ENCODE data around the gene EDAR.

EDAR gene

GRCh38 chr2:108941767-108942166, 47.3 kb downstream of the EDAR start:
- TF ChIP-seq, protein P1, sequence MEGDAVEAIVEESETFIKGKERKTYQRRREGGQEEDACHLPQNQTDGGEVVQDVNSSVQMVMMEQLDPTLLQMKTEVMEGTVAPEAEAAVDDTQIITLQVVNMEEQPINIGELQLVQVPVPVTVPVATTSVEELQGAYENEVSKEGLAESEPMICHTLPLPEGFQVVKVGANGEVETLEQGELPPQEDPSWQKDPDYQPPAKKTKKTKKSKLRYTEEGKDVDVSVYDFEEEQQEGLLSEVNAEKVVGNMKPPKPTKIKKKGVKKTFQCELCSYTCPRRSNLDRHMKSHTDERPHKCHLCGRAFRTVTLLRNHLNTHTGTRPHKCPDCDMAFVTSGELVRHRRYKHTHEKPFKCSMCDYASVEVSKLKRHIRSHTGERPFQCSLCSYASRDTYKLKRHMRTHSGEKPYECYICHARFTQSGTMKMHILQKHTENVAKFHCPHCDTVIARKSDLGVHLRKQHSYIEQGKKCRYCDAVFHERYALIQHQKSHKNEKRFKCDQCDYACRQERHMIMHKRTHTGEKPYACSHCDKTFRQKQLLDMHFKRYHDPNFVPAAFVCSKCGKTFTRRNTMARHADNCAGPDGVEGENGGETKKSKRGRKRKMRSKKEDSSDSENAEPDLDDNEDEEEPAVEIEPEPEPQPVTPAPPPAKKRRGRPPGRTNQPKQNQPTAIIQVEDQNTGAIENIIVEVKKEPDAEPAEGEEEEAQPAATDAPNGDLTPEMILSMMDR (IDR thresholded peaks at IDR 0.05; ENCODE audit: low read depth, low read length, missing control alignments): no peak
- H3K4me3 ChIP-seq (ENCODE audit: low read depth, low read length): no peak overlapping the region
- in situ Hi-C loops (cut with HindIII; ENCODE audit: low sequenced_read_pairs): no loop called here
- no peak for DNase-seq (ENCODE audit: low read depth)

GRCh38 chr2:108941161-108941665, 47.8 kb downstream of the EDAR start:
- in situ Hi-C loops (cut with HindIII; ENCODE audit: low sequenced_read_pairs): no loop called here
- H3K4me3 ChIP-seq (ENCODE audit: low read depth, low read length): no peak overlapping the region
- DNase-seq (ENCODE audit: low read depth): no peak
- TF ChIP-seq, protein P1 (IDR thresholded peaks at IDR 0.05; ENCODE audit: low read depth, low read length, missing control alignments): no peak

DNA sequence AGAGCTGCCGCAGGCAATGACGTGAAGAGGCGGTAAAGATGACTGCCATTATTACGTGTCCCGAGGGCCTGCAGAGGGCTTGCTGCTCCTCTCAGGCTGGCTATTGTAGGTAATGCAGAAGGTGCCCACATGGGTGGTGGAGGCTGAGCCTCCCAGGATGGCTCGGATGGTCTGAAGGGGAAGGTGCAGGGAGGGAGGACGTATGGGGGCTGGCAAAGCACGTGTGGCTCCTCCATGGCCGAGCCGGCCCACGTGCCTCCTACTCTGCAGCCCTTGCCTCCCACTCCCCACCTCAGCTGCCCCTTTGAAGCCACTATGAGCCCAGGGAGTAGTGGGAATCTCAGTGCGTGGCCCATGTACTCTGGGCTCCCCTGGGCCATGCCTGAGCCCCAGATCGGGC, 48.9 kb downstream of the EDAR start:
- H3K4me3 ChIP-seq (ENCODE audit: low read depth, low read length): no peak overlapping the region
- DNase-seq (ENCODE audit: low read depth): no peak
- TF ChIP-seq, protein P1 (IDR thresholded peaks at IDR 0.05; ENCODE audit: low read depth, low read length, missing control alignments): no peak
- in situ Hi-C loops (cut with HindIII; ENCODE audit: low sequenced_read_pairs): no loop called here

DNA sequence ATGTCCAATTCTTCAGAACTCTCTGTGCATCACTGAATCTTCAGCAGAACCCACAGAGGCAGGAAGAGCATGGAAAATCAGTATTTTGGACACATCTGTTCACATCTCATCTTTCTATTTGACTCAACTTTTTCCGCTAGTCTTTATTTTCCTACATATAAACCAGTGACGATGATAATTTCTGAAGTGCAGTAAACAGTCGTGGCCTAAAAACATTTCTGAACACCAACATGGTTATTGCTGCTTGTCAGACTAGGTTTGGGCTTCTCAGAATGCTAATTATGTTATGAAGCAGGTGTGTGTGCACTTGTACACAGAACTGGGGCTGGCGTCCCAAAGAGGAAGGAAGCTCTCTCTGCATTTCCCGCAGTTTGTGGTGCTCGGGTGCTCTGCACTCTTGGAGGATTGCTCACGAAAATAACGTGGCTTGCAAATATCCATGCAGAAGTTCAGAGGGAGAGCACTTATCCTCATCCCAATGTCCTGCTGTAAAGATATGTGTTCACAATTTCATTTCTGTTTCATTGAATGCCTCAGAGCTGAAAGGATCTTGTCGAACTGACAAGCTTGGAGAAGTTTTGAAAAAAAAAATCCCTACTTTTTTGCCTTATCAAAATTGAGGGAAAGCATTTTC, 50.8 kb downstream of the EDAR start:
- TF ChIP-seq, protein P1 (IDR thresholded peaks at IDR 0.05; ENCODE audit: low read depth, low read length, missing control alignments): no peak
- DNase-seq (ENCODE audit: low read depth): no peak
- H3K4me3 ChIP-seq (ENCODE audit: low read depth, low read length): no peak overlapping the region
- in situ Hi-C loops (cut with HindIII; ENCODE audit: low sequenced_read_pairs): loop anchor here (5.0 kb wide), 1 partner anchor 34 kb away; no protein-coding TSS in a partner anchor

- DNase-seq (ENCODE audit: low read depth): no peak
- TF ChIP-seq, protein P1 (IDR thresholded peaks at IDR 0.05; ENCODE audit: low read depth, low read length, missing control alignments): no peak
These were observed 51.5 kb downstream of the EDAR start for GRCh38 chr2:108937367-108938017.

DNA sequence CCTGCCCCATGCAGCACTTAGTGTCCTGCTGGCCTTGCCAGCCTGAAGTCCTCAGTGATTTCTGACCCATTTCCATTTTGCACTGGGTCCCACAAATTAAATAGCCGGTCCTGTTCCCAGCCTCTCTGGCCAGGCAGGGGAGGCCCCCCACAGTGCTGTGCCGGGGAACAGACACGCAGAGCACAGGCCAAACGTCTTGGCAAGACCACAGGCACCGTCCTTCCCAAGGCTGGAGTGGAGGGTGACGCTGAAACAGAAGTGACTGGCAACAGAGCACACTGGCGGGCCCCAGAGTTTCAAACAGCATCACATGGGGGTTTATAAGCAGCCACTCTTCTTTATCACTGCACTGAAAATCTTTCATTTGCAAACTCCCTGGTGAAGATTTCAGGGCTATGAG, 52.2 kb downstream of the EDAR start:
- no peak for DNase-seq (ENCODE audit: low read depth)
- TF ChIP-seq, protein P1 (IDR thresholded peaks at IDR 0.05; ENCODE audit: low read depth, low read length, missing control alignments): no peak
- in situ Hi-C loops (cut with HindIII; ENCODE audit: low sequenced_read_pairs): loop anchor here (5.0 kb wide), 1 partner anchor 35 kb away; no protein-coding TSS in a partner anchor
- no peak overlapping the region for H3K4me3 ChIP-seq (ENCODE audit: low read depth, low read length)

More at GRCh38 chr2:108937367-108938017, 51.5 kb downstream of the EDAR start:
- in situ Hi-C loops (cut with HindIII; ENCODE audit: low sequenced_read_pairs): loop anchor here (5.0 kb wide), 1 partner anchor 35 kb away; no protein-coding TSS in a partner anchor
- no peak overlapping the region for H3K4me3 ChIP-seq (ENCODE audit: low read depth, low read length)
